K562 (cell line): ENCODE results near the gene SCIN. TPM values are rescaled to one million over a fixed set of nuclear protein-coding genes. Genes with fewer than 3 reads are reported as not detected.

Source experiments
- CBX2 ChIP-seq: fragments of 200-600 bp; sonication (generic); IDR thresholded peaks from one replicate; pipeline ENCODE4 v1.6.1; 2012; ENCODE audit warnings: mild to moderate bottlenecking, low read length, inconsistent platforms; ENCODE audit not compliant: insufficient read depth, poor library complexity, severe bottlenecking
- FOXA1 ChIP-seq: fragments of 450-650 bp; IDR thresholded peaks from 2 replicates; pipeline ENCODE4 v1.6.1; 2016; ENCODE audit warnings: mild to moderate bottlenecking, borderline replicate concordance
- MAFK ChIP-seq: IDR thresholded peaks from 2 replicates; pipeline ENCODE4 v1.6.1; 2011; ENCODE audit warnings: low read length, improper control_type of control experiment
- MTA2 ChIP-seq: fragments of 450-650 bp; IDR thresholded peaks from 2 replicates; pipeline ENCODE4 v1.6.1; 2016; ENCODE audit warnings: low read depth
- NR2F6 ChIP-seq: fragments of 450-650 bp; formaldehyde crosslinking; IDR thresholded peaks from 2 replicates; pipeline ENCODE4 v1.4.0; 2020; ENCODE audit warnings: mild to moderate bottlenecking
- RAD21 ChIP-seq, 2 experiments: fragments of 250-450 bp in 1 of 2; fragments of 450-650 bp in 1 of 2; sonication (Bioruptor Pico) in 1 of 2; formaldehyde crosslinking in 1 of 2; IDR thresholded peaks in 1 of 2; conservative IDR thresholded peaks in 1 of 2; 2 replicates each; pipeline versions ENCODE4 v1.4.0 to v1.8.0; 2020 to 2022; ENCODE audit warnings: mild to moderate bottlenecking in 2 of 2, moderate library complexity in 1 of 2
- TEAD1 ChIP-seq, 2 experiments: fragments of 450-650 bp in 1 of 2; sonication (generic) in 1 of 2; formaldehyde crosslinking; IDR thresholded peaks; 2 replicates each; pipeline versions ENCODE4 v1.4.0 to v1.8.0; 2020 to 2022; ENCODE audit warnings: mild to moderate bottlenecking in 2 of 2, missing genetic modification reagents in 1 of 2
- TSHZ1 ChIP-seq: fragments of 250-450 bp; sonication (Bioruptor Pico); IDR thresholded peaks from 2 replicates; pipeline ENCODE4 v1.4.0; 2020; ENCODE audit warnings: mild to moderate bottlenecking, moderate library complexity
- YY1 ChIP-seq, 3 experiments: IDR thresholded peaks; 2 replicates each; pipeline ENCODE4 v1.6.1; 2011; ENCODE audit warnings: low read length in 2 of 3, mild to moderate bottlenecking in 2 of 3, moderate library complexity in 2 of 3, borderline replicate concordance in 1 of 3, control low read depth in 1 of 3, low read depth in 1 of 3; ENCODE audit not compliant: insufficient read depth in 3 of 3, insufficient replicate concordance in 2 of 3, control insufficient read depth in 1 of 3, insufficient read length in 1 of 3; ENCODE audit errors: extremely low read depth in 1 of 3
- ZBTB12 ChIP-seq: fragments of 250-450 bp; sonication (Bioruptor Pico); IDR thresholded peaks from 2 replicates; pipeline ENCODE4 v1.4.0; 2020
- ZC3H11A ChIP-seq: IDR thresholded peaks from 2 replicates; pipeline ENCODE4 v1.6.1; 2012; ENCODE audit warnings: low read depth, low read length, improper control_type of control experiment
- ZKSCAN1 ChIP-seq: fragments of 150-350 bp; IDR thresholded peaks from 2 replicates; pipeline ENCODE4 v1.6.1; 2016; ENCODE audit warnings: low read depth, low read length
- ZNF311 ChIP-seq: fragments of 250-450 bp; sonication (Bioruptor Pico); IDR thresholded peaks from 2 replicates; pipeline ENCODE4 v1.4.0; 2020; ENCODE audit warnings: mild to moderate bottlenecking, moderate library complexity
- polyA plus RNA-seq, 8 experiments: library from polyadenylated mRNA; depleted of rRNA in 4 of 8; stranded (reverse) in 5 of 8; unstranded in 3 of 8; fragments of >200 nt; fragmentation: Nextera tagmentation in 2 of 8; fragmentation: Illumina TruSeq in 1 of 8; extraction: Ambion mirVana in 2 of 8; extraction: Trizol in 1 of 8; gene quantifications; 2 replicates each; pipeline versions ENCODE4 v1.2.1 to v1.2.3, GENCODE V29; 2011 to 2014; ENCODE audit warnings: inconsistent platforms in 1 of 8, missing spikeins in 1 of 8
- total RNA-seq, 7 experiments: library from RNA; depleted of rRNA in 6 of 7; stranded (reverse); fragments of >200 nt in 6 of 7; fragmentation: Illumina TruSeq in 2 of 7; extraction: Trizol in 2 of 7; gene quantifications; 2 replicates each; pipeline versions ENCODE4 v1.2.1 to v1.2.3, GENCODE V29; 2011 to 2021; ENCODE audit warnings: low replicate concordance in 1 of 7
- TF ChIP-seq, protein P1 (sequence below): sonication (generic); formaldehyde crosslinking; IDR thresholded peaks from 2 replicates; pipeline ENCODE4 v1.8.0; 2023; ENCODE audit warnings: missing genetic modification reagents, mild to moderate bottlenecking, borderline replicate concordance
- TF ChIP-seq, protein P2 (sequence below): fragments of 250-450 bp; sonication (Bioruptor Pico); IDR thresholded peaks from 2 replicates; pipeline ENCODE4 v1.5.0; 2022; ENCODE audit warnings: mild to moderate bottlenecking

The SCIN gene
- total and polyA plus RNA-seq, 9 of the 15 experiments (the other 6 are each of a cell fraction or from before 2014, with no cell fraction given) = 0.67 to 18.2 (median 10.6) TPM

DNA sequence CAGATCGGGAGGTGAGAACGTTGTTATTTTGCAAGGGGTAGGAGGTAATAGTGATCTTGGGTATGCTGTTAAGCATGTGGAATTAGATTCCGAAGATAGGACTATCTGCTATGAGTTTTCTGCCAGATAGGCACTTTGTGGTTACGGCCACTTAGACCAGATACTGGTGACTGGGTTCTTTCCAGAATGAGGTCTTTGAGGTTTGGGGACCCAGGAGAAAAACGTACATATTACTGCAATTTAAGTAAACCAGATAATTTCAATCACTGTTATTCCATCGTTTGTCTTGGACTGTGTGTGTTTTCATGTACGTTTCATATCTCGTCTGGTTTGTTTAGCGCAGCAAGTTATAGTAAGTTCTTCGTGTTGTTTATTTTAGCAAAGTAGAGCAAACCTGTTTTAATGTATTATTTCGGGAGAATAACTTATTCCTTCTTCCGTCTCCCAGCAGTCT lies 117.2 kb downstream of the SCIN start (continued):
- TF ChIP-seq, protein P1, sequence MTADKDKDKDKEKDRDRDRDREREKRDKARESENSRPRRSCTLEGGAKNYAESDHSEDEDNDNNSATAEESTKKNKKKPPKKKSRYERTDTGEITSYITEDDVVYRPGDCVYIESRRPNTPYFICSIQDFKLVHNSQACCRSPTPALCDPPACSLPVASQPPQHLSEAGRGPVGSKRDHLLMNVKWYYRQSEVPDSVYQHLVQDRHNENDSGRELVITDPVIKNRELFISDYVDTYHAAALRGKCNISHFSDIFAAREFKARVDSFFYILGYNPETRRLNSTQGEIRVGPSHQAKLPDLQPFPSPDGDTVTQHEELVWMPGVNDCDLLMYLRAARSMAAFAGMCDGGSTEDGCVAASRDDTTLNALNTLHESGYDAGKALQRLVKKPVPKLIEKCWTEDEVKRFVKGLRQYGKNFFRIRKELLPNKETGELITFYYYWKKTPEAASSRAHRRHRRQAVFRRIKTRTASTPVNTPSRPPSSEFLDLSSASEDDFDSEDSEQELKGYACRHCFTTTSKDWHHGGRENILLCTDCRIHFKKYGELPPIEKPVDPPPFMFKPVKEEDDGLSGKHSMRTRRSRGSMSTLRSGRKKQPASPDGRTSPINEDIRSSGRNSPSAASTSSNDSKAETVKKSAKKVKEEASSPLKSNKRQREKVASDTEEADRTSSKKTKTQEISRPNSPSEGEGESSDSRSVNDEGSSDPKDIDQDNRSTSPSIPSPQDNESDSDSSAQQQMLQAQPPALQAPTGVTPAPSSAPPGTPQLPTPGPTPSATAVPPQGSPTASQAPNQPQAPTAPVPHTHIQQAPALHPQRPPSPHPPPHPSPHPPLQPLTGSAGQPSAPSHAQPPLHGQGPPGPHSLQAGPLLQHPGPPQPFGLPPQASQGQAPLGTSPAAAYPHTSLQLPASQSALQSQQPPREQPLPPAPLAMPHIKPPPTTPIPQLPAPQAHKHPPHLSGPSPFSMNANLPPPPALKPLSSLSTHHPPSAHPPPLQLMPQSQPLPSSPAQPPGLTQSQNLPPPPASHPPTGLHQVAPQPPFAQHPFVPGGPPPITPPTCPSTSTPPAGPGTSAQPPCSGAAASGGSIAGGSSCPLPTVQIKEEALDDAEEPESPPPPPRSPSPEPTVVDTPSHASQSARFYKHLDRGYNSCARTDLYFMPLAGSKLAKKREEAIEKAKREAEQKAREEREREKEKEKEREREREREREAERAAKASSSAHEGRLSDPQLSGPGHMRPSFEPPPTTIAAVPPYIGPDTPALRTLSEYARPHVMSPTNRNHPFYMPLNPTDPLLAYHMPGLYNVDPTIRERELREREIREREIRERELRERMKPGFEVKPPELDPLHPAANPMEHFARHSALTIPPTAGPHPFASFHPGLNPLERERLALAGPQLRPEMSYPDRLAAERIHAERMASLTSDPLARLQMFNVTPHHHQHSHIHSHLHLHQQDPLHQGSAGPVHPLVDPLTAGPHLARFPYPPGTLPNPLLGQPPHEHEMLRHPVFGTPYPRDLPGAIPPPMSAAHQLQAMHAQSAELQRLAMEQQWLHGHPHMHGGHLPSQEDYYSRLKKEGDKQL (CRISPR knock-in tag) = no peak
- no peak for TF ChIP-seq RAD21 (CRISPR knock-in tag; conservative IDR thresholded peaks at IDR 0.05 in 1 of 2, IDR thresholded peaks at IDR 0.05 in 1 of 2)
- TF ChIP-seq TSHZ1 (CRISPR knock-in tag) = no peak
- no peak for TF ChIP-seq CBX2
- no peak for TF ChIP-seq ZNF311
- TF ChIP-seq ZKSCAN1 = no peak
- TF ChIP-seq ZC3H11A = no peak
- no peak for TF ChIP-seq TEAD1 (CRISPR knock-in tag; IDR thresholded peaks at IDR 0.05)
- no peak for TF ChIP-seq YY1 (IDR thresholded peaks at IDR 0.05; ENCODE audit: borderline replicate concordance in 1 of 3, control insufficient read depth in 1 of 3, extremely low read depth in 1 of 3, insufficient read depth in 3 of 3, insufficient read length in 1 of 3, insufficient replicate concordance in 2 of 3, low read depth in 1 of 3, low read length in 2 of 3)
- TF ChIP-seq ZBTB12 (CRISPR knock-in tag) = no peak
- TF ChIP-seq MTA2 = peak; percentile 50
- TF ChIP-seq MAFK = peak; percentile 34; the same call in 1 of the 2 replicates
- TF ChIP-seq, protein P2, sequence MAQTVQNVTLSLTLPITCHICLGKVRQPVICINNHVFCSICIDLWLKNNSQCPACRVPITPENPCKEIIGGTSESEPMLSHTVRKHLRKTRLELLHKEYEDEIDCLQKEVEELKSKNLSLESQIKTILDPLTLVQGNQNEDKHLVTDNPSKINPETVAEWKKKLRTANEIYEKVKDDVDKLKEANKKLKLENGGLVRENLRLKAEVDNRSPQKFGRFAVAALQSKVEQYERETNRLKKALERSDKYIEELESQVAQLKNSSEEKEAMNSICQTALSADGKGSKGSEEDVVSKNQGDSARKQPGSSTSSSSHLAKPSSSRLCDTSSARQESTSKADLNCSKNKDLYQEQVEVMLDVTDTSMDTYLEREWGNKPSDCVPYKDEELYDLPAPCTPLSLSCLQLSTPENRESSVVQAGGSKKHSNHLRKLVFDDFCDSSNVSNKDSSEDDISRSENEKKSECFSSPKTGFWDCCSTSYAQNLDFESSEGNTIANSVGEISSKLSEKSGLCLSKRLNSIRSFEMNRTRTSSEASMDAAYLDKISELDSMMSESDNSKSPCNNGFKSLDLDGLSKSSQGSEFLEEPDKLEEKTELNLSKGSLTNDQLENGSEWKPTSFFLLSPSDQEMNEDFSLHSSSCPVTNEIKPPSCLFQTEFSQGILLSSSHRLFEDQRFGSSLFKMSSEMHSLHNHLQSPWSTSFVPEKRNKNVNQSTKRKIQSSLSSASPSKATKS (CRISPR knock-in tag) = no peak
- TF ChIP-seq FOXA1 = no peak
- no peak for TF ChIP-seq NR2F6 (CRISPR knock-in tag)
